CD4-positive, alpha-beta T cell (primary cell): Measurements from ENCODE around the gene KIAA0232. TPM values are rescaled to one million over a fixed set of nuclear protein-coding genes. Genes with fewer than 3 reads are reported as not detected.

Source experiments
- ATAC-seq: fragments of 200-7000 bp; cut with Tn5 transposase; one replicate; pipeline ENCODE4 v1.10.0; 2022; ENCODE audit warnings: mild to moderate bottlenecking; ENCODE audit not compliant: poor library complexity
- CTCF ChIA-PET: fragments of 350-600 bp; sonication (Branson Sonifier 250); formaldehyde crosslinking; loops from one replicate; lab custom pipeline; 2021; ENCODE audit warnings: antibody characterized with exemption, inconsistent platforms; lab: Charles Lee
- POLR2A ChIA-PET: fragments of 350-600 bp; sonication (Branson Sonifier 250); formaldehyde crosslinking; loops from one replicate; lab custom pipeline; 2021; ENCODE audit warnings: antibody characterized with exemption, inconsistent platforms; lab: Charles Lee
- DNase-seq, 14 experiments: peaks; one replicate each; pipeline ENCODE4 v3.0.0-alpha.2; 2013 to 2020; ENCODE audit warnings: mixed read lengths in 2 of 14
- H3K27ac ChIP-seq, 2 donors: one replicate each; pipeline versions ENCODE4 v1.5.1 to v1.7.0; 2013; ENCODE audit warnings: low read length in 2 of 2, low read depth in 1 of 2, mild to moderate bottlenecking in 1 of 2
- H3K27me3 ChIP-seq, 2 experiments: 1 replicate in 1 of 2; 2 replicates in 1 of 2; pipeline versions ENCODE4 v1.6.1 to v1.7.0; 2013; ENCODE audit warnings: low read length in 2 of 2, control low read depth in 1 of 2, mild to moderate bottlenecking in 1 of 2, moderate library complexity in 1 of 2; ENCODE audit not compliant: insufficient read depth in 2 of 2, control insufficient read depth in 1 of 2
- H3K36me3 ChIP-seq: one replicate; pipeline ENCODE4 v1.6.1; 2013; ENCODE audit warnings: low read length, control low read depth; ENCODE audit not compliant: insufficient read depth
- H3K4me1 ChIP-seq: one replicate; pipeline ENCODE4 v1.6.1; 2013; ENCODE audit warnings: low read length, control low read depth; ENCODE audit not compliant: insufficient read depth
- H3K4me3 ChIP-seq: one replicate; pipeline ENCODE4 v1.5.1; 2013; ENCODE audit warnings: mild to moderate bottlenecking, low read length, moderate library complexity
- H3K9me3 ChIP-seq, 2 experiments: 1 replicate in 1 of 2; 2 replicates in 1 of 2; pipeline versions ENCODE4 v1.6.1 to v1.7.0; 2013; ENCODE audit warnings: low read length in 2 of 2, mild to moderate bottlenecking in 2 of 2, control low read depth in 1 of 2, moderate library complexity in 1 of 2; ENCODE audit not compliant: control insufficient read depth in 1 of 2, insufficient read depth in 1 of 2
- H3K27ac Mint-ChIP-seq: one replicate; pipeline ENCODE4 v1.8.0; 2020; ENCODE audit warnings: mixed read lengths
- H3K27me3 Mint-ChIP-seq: one replicate; pipeline ENCODE4 v1.8.0; 2021; ENCODE audit warnings: mixed read lengths
- H3K36me3 Mint-ChIP-seq: one replicate; pipeline ENCODE4 v1.8.0; 2021; ENCODE audit warnings: low read depth, mixed read lengths
- H3K4me1 Mint-ChIP-seq: one replicate; pipeline ENCODE4 v1.8.0; 2021; ENCODE audit warnings: low read depth, mixed read lengths
- H3K4me3 Mint-ChIP-seq: one replicate; pipeline ENCODE4 v1.8.0; 2020; ENCODE audit warnings: mild to moderate bottlenecking, mixed read lengths
- H3K9me3 Mint-ChIP-seq: one replicate; pipeline ENCODE4 v1.8.0; 2020; ENCODE audit warnings: mixed read lengths
- CTCF ChIP-seq: fragments of 200-600 bp; IDR thresholded peaks from one replicate; pipeline ENCODE4 v1.8.0; 2022; ENCODE audit warnings: antibody characterized with exemption, mild to moderate bottlenecking
- intact Hi-C, 2 experiments: fragments of 100-400 bp; cut with DNase I in 1 of 2; cut with micrococcal nuclease in 1 of 2; formaldehyde crosslinking; loops; one replicate each; pipeline versions ENCODE4 v1.15.1 to v1.9.0; 2023 to 2025; cut with DNase I, micrococcal nuclease
- total RNA-seq, 174 experiments: library from RNA in 2 of 174; stranded (reverse) in 2 of 174; gene quantifications; one replicate each; pipeline ENCODE4 v1.2.3 and lab custom pipeline; 2021 to 2026

Gene KIAA0232
- total RNA-seq, 2 experiments from 2014 or later, result 15.3 to 17.8 TPM

DNA sequence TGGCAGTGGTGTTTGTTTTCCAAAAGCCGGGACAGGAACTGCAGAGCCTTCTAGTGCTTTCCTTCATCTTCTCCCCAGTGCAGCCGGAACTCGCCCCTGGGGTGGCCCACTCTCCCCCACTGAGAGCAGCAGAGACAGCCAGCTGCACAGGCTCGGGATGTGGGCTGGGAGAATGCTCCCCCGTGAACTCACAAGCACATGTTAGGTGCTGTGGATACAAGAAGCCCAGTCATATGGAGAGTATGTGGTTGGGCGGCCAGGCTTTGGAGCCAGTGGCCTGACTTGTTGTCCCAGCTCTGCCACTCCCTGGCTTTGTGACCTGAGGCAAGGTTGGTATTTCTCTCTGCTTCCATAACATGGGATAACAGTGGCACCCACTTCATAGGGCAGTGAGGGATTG lies 9.4 kb upstream of the KIAA0232 start:
- H3K27ac Mint-ChIP-seq, result no peak overlapping the region
- POLR2A ChIA-PET, result interaction anchor here (0.6 kb wide), 1 partner anchor 1961 kb away, joined by 3 read pairs; no protein-coding TSS in a partner anchor
- no peak for TF ChIP-seq CTCF
- intact Hi-C loops, result no loop called here
- H3K36me3 ChIP-seq, result no peaks in the 10 kb centered on the region
- H3K4me1 ChIP-seq, result peaks cover 43% of the 10 kb centered on the region
- H3K36me3 Mint-ChIP-seq, result no peaks in the 10 kb centered on the region
- CTCF ChIA-PET, result no interaction called here
- H3K27me3 ChIP-seq, result no peaks in the 10 kb centered on the region
- no peak overlapping the region for H3K27ac ChIP-seq
- H3K4me3 Mint-ChIP-seq, result no peak overlapping the region
- DNase-seq, result no peak
- H3K9me3 Mint-ChIP-seq, result no peaks in the 10 kb centered on the region
- H3K27me3 Mint-ChIP-seq, result no peaks in the 10 kb centered on the region
- peaks cover 32% of the 10 kb centered on the region for H3K4me1 Mint-ChIP-seq
- no peak overlapping the region for H3K4me3 ChIP-seq
- ATAC-seq, result no peak
- H3K9me3 ChIP-seq, result no peaks in the 10 kb centered on the region

DNA sequence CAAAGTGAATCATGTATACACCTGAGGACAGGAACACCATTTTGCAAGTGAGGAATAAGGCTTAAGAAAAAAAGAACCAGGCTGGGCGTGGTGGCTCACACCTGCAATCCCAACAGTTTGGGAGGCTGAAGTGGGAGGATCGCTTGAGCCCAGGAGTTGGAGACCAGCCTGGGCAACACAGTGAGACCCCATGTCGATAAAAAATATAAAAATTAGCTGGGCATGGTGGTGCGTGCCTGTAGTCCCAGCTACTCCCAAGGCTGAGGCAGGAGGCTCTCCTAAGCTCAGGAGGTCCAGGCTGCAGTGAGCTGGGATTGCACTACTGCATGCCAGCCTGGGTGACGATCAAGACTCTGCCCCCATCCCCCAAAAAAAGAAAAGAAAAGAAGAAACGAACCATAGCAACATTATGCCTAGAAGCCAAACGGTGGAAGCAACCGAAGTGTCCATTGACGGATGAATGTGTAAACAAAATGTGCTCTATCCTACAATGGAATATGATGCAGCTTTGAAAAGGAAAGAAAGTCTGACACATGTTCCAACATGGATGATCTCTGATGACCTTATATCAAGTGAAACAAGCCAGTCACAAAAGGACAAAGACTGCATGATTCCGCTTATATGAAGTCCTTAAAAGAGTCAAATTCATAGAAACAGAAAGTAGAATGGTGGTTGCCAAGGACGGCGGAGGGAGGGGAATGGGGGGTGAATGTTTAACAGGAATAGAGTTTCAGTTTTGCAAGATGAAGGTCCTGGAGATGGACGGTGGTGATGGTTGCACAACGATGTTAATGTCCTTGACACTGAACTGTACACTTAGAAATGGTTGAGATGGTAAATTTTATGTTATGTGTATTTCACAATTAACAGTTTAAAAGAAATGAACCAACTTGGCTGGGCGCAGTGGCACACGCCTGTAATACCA lies 8.6 kb upstream of the KIAA0232 start:
- ATAC-seq (no peak), DNase-seq (no peak)
- Histone ChIP-seq H3K27me3 (no peaks in the 10 kb centered on the region), H3K4me1 (peaks cover 38% of the 10 kb centered on the region), H3K36me3 (no peaks in the 10 kb centered on the region), H3K4me3 (no peak overlapping the region), H3K9me3 (no peaks in the 10 kb centered on the region), H3K27ac (no peak overlapping the region)
- Mint-ChIP-seq H3K9me3 (no peaks in the 10 kb centered on the region), H3K27ac (no peak overlapping the region), H3K4me1 (peaks cover 29% of the 10 kb centered on the region), H3K27me3 (no peaks in the 10 kb centered on the region), H3K36me3 (no peaks in the 10 kb centered on the region), H3K4me3 (no peak overlapping the region)
- intact Hi-C loops, result no loop called here
- CTCF ChIA-PET, result no interaction called here
- no peak for TF ChIP-seq CTCF
- POLR2A ChIA-PET, result no interaction called here

DNA sequence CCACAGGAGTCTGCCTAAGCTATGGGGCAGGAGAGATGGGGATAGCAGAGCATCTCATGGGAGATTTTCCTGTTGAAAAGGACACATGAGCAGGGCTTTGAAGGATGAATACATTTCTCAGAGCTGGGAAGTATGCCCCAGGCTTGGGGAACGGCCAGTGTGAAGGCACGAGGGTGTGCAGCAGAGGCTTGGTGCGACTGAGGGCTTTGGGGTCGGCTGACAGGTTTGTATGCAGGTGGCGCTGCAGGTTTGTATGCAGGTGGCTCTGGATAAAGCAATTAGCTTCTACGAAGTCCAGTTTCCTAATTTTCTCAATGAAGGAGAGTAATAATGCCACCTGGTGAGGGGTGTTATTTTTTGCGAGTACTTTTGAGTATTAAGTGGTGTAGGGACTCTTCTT lies 6.8 kb upstream of the KIAA0232 start:
- Mint-ChIP-seq H3K9me3 (no peaks in the 10 kb centered on the region), H3K4me3 (no peak overlapping the region), H3K27me3 (no peaks in the 10 kb centered on the region), H3K27ac (no peak overlapping the region), H3K4me1 (peaks cover 32% of the 10 kb centered on the region), H3K36me3 (no peaks in the 10 kb centered on the region)
- Histone ChIP-seq H3K4me1 (peaks cover 39% of the 10 kb centered on the region), H3K36me3 (no peaks in the 10 kb centered on the region), H3K27me3 (no peaks in the 10 kb centered on the region), H3K4me3 (no peak overlapping the region), H3K27ac (no peak overlapping the region), H3K9me3 (no peaks in the 10 kb centered on the region)
- no peak for ATAC-seq
- DNase-seq, result no peak
- no peak for TF ChIP-seq CTCF
- intact Hi-C loops, result no loop called here
- ChIA-PET CTCF (no interaction called here), POLR2A (no interaction called here)
